Fibroblast of skin of scalp (primary cell): Measurements from ENCODE around the gene SLC7A11.
"Not testable (repeated sequence)": the region's sequence is repeated elsewhere in the genome, so short reads cannot be mapped to it uniquely, and the experiment has no call there.

Experiments used
- DNase-seq: peaks from one replicate; pipeline ENCODE4 v3.0.0-alpha.2; 2013

Gene SLC7A11

DNA sequence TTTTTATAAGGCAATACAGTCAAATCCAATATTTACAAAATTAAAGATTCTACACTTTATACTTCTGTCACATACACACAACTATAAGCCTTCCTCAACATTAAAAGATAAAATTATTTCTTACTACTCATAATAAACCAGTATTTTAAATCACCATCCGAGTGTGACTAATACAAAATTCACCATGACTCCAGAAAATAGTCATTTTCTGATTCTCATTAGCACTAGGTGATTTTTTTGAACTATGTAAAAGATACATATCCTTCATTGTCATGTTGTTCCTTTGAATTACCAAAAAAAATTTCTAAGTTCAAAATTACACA lies 646 bp upstream of the SLC7A11 start:
- no peak for DNase-seq

DNA sequence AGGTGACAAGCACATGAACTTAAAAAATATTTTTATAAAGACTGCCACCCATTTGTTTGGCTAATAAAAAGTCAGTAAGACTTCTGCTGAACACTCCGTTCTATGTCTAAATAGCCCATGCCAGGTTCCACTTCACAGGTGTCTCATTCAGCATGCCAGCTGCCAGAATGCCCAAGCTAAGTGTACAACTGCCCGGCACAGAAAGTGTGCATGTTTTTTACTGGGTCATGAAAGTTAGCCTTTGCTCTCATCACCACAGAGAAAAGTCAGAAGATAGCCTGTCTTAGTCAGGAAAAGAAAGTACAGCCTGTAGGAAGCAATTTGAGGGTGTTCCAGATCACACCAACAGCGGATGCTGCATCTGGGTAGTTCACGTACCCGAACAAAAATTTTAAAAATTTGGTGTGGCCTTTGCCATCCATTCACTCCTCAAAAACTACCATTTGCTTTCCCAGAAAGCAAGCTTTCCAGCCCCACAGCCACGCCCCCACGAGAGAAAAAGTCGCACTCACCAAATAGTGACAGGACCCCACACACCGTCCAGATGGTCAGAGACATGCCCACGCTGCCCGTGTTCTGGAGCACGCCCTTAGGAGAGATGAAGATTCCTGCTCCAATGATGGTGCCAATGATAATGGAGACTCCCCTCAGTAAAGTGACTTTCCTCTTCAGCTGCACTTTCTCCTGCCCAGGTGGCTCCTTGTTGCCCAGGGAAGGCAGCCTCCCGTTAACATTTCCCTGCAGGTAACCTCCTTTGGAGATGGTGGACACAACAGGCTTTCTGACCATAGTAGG lies 671 bp downstream of the SLC7A11 start:
- peak; percentile 76 for DNase-seq

GRCh38 chr4:138239491-138239890 lies 2.7 kb downstream of the SLC7A11 start:
- no peak for DNase-seq

DNA sequence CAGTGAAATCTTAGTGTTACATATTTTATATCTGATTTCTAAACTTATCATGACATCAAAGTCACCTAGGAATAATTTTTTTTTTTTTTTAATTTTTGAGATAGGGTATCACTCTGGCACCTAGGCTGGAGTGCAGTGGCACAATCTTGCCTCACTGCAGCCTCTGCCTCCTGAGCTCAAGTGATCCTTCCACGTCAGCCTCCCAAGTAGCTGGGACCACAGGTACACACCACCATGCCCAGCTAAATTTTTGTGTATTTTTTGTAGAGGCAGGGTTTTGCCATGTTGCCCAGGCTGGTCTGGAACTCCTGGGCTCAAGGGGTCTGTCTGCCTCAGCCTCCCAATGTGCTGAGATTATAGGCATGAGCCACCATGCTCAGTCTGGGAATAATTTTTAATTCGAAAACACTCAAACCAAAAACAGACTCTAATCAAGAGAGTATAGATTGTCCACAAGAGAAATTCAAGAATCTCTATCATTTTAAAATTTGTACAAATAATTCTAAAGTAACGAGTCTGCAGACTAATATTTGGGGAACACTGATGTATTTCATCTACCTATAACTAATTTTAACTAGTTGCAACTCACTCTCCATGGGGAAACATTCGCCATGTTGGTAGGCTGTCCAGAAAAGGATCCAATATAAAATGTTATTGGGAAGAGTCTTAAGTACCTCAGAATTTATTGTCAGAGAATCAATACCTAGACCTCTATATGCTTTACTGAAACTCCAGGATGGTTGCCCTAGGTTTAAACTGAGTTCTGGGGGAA lies 3.4 kb downstream of the SLC7A11 start:
- no peak for DNase-seq

DNA sequence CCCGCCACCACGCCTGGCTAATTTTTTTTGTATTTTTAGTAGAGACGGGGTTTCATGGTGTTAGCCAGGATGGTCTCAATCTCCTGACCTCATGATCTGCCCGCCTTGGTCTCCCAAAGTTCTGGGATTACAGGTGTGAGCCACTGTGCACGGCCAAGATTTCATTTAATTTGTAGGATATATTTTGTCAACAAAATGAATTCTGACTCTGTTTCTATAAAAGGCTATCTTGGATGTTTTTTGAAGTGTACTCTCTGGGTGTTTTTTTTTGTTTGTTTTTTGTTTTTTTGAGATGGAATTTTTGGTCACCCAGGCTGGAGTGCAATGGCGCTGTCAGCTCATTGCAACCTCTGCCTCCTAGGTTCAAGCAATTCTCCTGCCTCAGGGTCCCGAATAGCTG lies 5.0 kb downstream of the SLC7A11 start:
- DNase-seq = not testable (repeated sequence)

GRCh38 chr4:138236037-138236436 lies 6.1 kb downstream of the SLC7A11 start:
- no peak for DNase-seq

DNA sequence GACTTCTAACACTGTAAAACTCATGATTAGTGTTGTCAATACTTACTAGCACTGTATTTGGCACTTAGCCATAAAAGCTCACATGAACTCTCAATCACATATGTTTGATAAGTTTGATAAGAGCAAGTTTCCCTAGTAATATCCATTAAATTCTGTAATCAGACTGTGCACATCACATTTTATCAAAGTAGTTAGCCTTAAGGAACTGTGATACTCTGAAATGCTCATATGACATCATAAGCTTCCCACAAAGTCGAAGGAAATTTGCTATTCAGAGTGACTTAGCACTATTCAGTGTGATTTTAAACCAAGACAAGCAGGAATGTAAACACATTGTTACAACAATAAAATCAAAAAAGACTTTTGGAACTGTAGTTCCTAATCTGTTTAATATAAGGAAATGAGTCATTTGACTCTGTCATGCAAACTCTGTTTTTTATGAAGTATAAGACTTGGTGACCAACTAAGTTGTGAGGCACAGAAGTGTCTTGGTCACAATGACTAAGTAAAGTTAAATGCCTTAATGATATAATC lies 6.7 kb downstream of the SLC7A11 start:
- DNase-seq = peak; percentile 92

GRCh38 chr4:138234248-138234647 lies 7.9 kb downstream of the SLC7A11 start:
- no peak for DNase-seq

DNA sequence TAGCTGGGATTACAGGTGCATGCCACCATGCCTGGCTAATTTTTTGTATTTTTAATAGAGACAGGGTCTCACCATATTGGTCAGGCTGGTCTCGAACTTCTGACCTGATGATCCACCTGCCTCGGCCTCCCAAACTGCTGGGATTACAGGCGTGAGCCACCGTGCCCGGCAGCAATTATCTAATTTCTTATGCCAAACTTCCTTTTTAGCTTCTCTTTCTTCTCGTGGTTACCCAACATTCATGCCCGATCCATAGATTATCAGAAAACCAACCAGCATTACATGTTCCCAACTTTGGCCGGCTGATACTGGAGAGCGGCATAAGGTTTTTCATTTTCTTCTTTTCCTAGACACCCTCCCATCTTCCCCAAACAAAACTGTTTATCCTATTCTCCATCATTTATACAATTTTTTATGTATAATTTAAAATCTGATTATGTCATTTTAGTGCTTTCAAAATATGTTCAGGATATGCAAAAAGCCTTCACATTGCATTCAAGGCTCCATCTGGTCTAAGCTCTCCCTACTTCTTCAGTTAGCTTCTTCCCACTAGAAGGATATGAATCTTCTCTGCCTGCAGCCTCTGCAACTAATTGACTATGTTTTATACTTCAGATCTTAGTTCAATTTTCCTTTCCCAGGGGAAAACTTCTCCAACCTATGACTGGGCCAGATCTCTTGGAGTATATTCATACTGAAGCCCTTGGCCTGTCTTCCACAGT lies 8.7 kb downstream of the SLC7A11 start:
- no peak for DNase-seq

DNA sequence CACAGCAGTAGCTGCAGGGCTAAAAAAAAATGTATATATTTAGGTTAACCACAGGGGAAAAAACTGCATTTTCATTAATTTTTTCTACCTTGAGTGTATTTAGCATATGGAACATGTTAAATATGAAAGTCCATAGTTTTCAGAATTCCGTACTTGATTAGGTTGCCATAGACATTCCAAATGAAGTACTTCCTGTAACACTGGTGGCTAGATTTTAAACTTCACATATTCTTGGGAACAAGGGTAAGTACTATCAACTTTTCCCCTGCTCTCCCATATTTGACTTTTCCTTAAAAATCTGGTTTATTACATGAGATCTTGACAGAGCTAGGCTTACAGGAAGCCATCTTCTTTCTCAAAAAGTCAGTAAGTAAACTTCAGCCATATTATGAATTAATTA lies 9.8 kb downstream of the SLC7A11 start:
- no peak for DNase-seq

- DNase-seq = no peak
Measured at GRCh38 chr4:138230048-138230447, 12.1 kb downstream of the SLC7A11 start.

- no peak for DNase-seq
Measured at GRCh38 chr4:138229160-138229559, 13.0 kb downstream of the SLC7A11 start.

DNA sequence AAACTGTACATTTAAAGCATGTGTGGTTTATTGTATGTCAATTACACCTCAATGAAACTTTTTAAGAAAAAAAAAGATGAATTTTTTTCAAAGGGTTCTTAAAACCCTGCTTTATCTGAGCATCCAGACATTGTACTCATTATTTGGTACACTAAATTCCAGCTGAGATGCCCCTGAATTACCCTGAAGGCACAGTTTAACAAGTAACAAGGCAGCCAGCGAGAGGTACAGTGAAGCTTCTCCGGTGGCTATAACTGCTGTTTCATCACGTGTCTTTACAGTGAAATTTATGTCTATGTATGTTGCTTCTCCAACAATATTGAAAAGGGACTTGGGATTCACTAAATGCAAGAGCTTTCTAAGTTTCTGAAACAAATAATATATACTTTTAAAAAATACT lies 15.8 kb downstream of the SLC7A11 start:
- DNase-seq = no peak

DNA sequence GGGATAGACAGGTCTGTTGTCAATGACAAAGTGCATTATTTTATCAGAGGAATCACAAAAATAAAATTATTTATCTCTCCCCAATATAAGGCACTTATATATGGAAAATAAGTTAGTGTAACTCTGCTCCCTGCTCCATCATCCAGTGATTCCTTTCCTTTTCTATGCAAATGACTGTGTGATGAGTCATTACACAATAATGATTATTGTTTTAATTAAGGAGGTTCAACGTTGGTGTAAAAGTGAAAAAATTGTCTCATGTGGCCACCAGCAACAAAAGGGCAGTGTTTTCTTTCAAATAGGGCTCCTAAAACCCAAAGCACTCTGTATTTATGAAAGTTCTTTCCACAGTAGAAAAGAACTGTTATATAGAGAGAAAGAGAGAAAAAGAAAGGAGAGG lies 16.7 kb downstream of the SLC7A11 start:
- no peak for DNase-seq

- no peak for DNase-seq
Measured at GRCh38 chr4:138224614-138225013, 17.5 kb downstream of the SLC7A11 start.

DNA sequence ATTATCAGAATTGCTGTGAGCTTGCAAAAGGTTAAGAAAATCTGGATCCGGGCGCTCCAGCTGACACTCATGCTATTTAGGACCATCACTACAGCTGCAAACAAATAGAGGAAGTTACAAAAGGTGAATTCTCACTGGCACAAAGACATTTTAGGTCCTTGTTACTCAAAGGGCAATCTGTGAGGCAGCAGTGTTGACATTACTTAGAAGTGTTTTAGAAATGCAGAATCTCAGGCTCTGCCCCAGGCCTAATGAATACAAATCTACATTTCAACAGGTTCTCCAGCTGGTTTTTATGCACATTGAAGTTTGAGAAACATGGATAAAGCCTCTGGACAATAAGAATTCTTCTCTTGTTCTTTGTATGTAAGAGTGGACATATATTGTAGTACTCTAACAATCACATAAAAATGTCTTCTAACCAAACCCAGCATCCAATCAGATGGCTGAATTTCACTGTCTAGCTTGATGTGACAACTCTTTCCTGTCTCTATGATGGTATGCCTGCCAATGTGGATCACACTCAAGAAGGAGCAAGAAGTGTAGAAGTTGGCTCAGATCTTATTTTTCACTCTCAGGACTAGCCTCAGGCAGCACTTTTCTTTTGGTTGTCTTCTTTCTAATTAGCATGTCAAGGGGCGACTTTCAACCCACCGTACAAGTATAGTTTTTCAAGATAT lies 18.8 kb downstream of the SLC7A11 start:
- no peak for DNase-seq

- peak; percentile 96 for DNase-seq
Measured at GRCh38 chr4:138222046-138222445, 20.1 kb downstream of the SLC7A11 start.

- DNase-seq = no peak
Measured at GRCh38 chr4:138218976-138219375, 23.2 kb downstream of the SLC7A11 start.

GRCh38 chr4:138217567-138217966 lies 24.6 kb downstream of the SLC7A11 start:
- no peak for DNase-seq

DNA sequence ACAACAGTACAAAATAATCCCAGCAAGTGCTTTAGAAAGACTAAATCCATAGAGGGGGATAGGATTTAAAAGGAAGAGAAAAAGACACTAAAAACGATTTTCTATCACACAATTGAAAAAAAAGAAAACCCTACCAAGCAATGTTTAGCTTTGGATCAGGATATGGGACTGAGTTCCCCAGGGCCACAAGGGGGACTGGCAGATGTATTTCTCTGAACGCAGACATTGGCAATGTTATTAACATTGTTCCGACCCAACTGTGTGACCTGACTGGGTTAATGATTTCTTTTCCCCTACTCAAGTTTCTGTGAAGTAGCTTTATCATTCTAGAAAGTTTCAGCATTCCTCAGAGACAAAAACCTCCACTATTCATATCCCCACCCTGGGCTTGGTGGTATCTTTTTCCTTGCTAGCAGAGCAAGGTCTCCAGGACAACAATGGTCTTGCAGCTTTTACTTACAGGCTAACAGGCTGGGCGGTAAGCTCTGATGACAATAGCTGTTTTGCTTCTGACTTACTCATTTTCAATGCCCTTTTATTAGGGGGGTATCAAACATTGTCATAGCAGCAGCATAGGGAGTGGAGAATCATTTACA lies 25.8 kb downstream of the SLC7A11 start:
- DNase-seq = no peak

DNA sequence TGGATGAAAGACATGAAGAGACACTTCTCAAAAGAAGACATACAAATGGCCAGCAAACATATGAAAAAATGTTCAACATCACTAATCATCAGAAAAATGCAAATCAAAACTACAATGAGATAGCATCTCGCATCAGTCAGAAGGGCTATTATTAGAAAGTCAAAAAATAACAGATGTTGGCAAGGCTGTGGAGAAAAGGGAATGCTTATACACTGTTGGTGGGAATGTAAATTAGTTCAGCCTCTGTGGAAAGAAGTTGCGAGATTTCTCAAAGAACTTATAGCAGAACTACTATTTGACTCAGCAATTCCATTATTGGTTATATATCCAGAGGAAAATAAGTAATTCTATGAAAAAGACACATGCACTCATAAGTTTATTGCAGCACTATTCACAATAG lies 31.6 kb downstream of the SLC7A11 start:
- peak; percentile 63 for DNase-seq

DNA sequence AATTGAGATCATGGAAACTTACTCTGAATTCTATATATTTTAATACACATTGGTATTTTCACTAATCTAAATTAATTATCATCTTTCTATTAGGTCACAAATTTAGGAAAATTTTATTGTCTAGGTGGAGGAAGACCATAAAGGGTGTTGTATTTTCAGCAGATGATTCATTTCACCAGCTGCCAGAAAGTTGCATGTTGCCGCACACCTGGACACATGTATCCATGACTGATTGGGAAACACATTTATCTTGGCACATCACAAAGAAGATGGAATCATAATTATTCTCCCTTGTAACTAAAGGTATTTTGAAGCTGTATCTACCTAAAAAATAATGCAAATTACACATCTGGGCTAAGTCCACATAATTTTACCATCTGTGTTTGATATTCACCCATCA lies 33.1 kb downstream of the SLC7A11 start:
- no peak for DNase-seq
